ENCODE results near the gene KRT3. TPM values are rescaled to one million over a fixed set of nuclear protein-coding genes. Genes with fewer than 3 reads are reported as not detected.
A peak's percentile ranks its signal among the peaks of the same experiment; 100 is the strongest.

The KRT3 gene
- total RNA-seq, 1 donor from 2014 or later, result 0.09 TPM

DNA sequence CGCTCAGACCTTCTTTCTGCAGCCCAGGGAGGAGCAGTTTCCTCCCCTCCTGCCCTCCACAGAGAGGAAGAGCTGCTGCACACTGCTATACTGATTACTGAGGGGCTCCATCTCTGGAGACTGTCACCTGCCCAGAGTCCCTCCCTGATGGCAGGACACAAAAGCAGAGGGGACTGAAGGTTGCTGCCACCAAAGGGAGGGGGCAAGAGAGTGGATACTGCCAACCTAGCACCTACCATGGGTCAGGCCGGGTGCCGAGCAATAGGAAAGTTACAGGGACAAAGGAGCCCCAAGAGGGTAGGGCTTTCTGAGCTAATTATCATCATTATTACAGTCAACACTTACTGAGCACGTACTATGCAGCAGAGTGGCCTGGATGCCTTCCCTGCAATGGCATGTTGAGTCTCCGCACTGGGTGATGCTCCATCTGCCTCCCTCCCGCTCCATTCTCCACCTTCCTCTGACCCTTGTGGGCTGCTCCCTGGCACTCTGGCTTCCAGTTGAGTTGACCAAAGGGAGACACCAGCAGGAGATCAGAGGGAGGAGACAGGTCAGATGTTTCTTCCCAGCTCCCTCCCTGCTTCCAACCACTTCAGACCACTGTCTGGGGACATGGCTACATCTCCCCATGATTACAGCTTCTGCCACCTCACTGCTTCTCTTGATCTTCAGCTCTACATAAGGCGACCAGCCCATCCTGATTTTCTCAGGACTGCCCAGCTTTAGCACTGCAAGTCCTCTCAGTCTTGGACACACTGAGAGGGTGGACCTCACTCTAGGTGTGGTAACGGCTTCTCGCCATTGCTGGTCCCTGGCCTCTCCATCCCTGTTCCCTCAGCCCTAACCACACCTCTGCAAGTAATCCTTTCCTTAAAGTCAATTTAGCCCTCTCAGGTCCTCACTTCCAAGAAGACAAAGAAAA, 40.8 kb upstream of the KRT3 start:
- H3K79me2 ChIP-seq (ENCODE audit: insufficient read depth, low read length), result no peaks in the 10 kb centered on the region
- peak overlapping the region; percentile 88 for H3K27ac ChIP-seq (ENCODE audit: low read depth, low read length)
- H3K36me3 ChIP-seq (ENCODE audit: insufficient read depth, low read length), result no peaks in the 10 kb centered on the region
- no peak for DNase-seq (ENCODE audit: low read depth)
- peak overlapping the region; percentile 75 for H3K9ac ChIP-seq (ENCODE audit: low read length)
- Mint-ChIP-seq H3K27ac (ENCODE audit: unreplicated experiment) (peak overlapping the region; percentile 96), H3K4me3 (ENCODE audit: unreplicated experiment) (no peak overlapping the region), H3K36me3 (ENCODE audit: low read depth, unreplicated experiment) (no peaks in the 10 kb centered on the region), H3K27me3 (ENCODE audit: low read depth, unreplicated experiment) (peaks cover 20% of the 10 kb centered on the region), H3K9me3 (ENCODE audit: unreplicated experiment) (peaks cover 2% of the 10 kb centered on the region), H3K4me1 (ENCODE audit: low read depth, unreplicated experiment) (peaks cover 27% of the 10 kb centered on the region)
- no peaks in the 10 kb centered on the region for H3K9me3 ChIP-seq (ENCODE audit: insufficient read depth, low read depth, low read length)
- no peak for TF ChIP-seq EZH2 (IDR thresholded peaks at IDR 0.05; ENCODE audit: insufficient read depth, low read length)
- TF ChIP-seq, protein P1, sequence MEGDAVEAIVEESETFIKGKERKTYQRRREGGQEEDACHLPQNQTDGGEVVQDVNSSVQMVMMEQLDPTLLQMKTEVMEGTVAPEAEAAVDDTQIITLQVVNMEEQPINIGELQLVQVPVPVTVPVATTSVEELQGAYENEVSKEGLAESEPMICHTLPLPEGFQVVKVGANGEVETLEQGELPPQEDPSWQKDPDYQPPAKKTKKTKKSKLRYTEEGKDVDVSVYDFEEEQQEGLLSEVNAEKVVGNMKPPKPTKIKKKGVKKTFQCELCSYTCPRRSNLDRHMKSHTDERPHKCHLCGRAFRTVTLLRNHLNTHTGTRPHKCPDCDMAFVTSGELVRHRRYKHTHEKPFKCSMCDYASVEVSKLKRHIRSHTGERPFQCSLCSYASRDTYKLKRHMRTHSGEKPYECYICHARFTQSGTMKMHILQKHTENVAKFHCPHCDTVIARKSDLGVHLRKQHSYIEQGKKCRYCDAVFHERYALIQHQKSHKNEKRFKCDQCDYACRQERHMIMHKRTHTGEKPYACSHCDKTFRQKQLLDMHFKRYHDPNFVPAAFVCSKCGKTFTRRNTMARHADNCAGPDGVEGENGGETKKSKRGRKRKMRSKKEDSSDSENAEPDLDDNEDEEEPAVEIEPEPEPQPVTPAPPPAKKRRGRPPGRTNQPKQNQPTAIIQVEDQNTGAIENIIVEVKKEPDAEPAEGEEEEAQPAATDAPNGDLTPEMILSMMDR (IDR thresholded peaks at IDR 0.05; ENCODE audit: insufficient read depth, low read depth, low read length), result no peak
- FAIRE-seq, result no peak
- H3K4me2 ChIP-seq (ENCODE audit: low read length), result peak overlapping the region; percentile 65
- peak overlapping the region; percentile 59 for H2AFZ ChIP-seq (ENCODE audit: low read depth, low read length)
- H3K4me1 ChIP-seq (ENCODE audit: insufficient read depth, low read length), result peaks cover 39% of the 10 kb centered on the region
- no peaks in the 10 kb centered on the region for H4K20me1 ChIP-seq (ENCODE audit: insufficient read depth, low read length)
- H3K27me3 ChIP-seq (ENCODE audit: insufficient read depth, low read length), result no peaks in the 10 kb centered on the region
- peak overlapping the region; percentile 17 for H3K4me3 ChIP-seq (ENCODE audit: insufficient read depth, low read depth, low read length)

- Mint-ChIP-seq H3K27me3 (ENCODE audit: low read depth, unreplicated experiment) (peaks cover 16% of the 10 kb centered on the region), H3K4me1 (ENCODE audit: low read depth, unreplicated experiment) (peaks cover 27% of the 10 kb centered on the region), H3K27ac (ENCODE audit: unreplicated experiment) (peak overlapping the region; percentile 96), H3K36me3 (ENCODE audit: low read depth, unreplicated experiment) (no peaks in the 10 kb centered on the region), H3K4me3 (ENCODE audit: unreplicated experiment) (peak overlapping the region; percentile 60), H3K9me3 (ENCODE audit: unreplicated experiment) (peaks cover 2% of the 10 kb centered on the region)
- TF ChIP-seq, protein P1 (IDR thresholded peaks at IDR 0.05; ENCODE audit: insufficient read depth, low read depth, low read length), result no peak
- no peak for TF ChIP-seq EZH2 (IDR thresholded peaks at IDR 0.05; ENCODE audit: insufficient read depth, low read length)
- Histone ChIP-seq H3K9ac (ENCODE audit: low read length) (peak overlapping the region; percentile 75), H3K4me3 (ENCODE audit: insufficient read depth, low read depth, low read length) (no peak overlapping the region), H3K79me2 (ENCODE audit: insufficient read depth, low read length) (no peaks in the 10 kb centered on the region), H3K36me3 (ENCODE audit: insufficient read depth, low read length) (no peaks in the 10 kb centered on the region), H3K4me1 (ENCODE audit: insufficient read depth, low read length) (peaks cover 39% of the 10 kb centered on the region), H3K4me2 (ENCODE audit: low read length) (peak overlapping the region; percentile 65), H3K27ac (ENCODE audit: low read depth, low read length) (peak overlapping the region; percentile 88), H3K27me3 (ENCODE audit: insufficient read depth, low read length) (no peaks in the 10 kb centered on the region), H2AFZ (ENCODE audit: low read depth, low read length) (peak overlapping the region; percentile 44), H4K20me1 (ENCODE audit: insufficient read depth, low read length) (no peaks in the 10 kb centered on the region), H3K9me3 (ENCODE audit: insufficient read depth, low read depth, low read length) (no peaks in the 10 kb centered on the region)
- no peak for FAIRE-seq
- DNase-seq (ENCODE audit: low read depth), result peak; percentile 79
Observed at GRCh38 chr12:52836042-52836466, 40.1 kb upstream of the KRT3 start.

Measured in astrocyte (in vitro differentiated cells and primary cell).